ENCODE data around the gene HPSE2.
A peak's percentile ranks its signal among the peaks of the same experiment; 100 is the strongest.
"Not testable (repeated sequence)": the region's sequence is repeated elsewhere in the genome, so short reads cannot be mapped to it uniquely, and the experiment has no call there.

The HPSE2 gene

DNA sequence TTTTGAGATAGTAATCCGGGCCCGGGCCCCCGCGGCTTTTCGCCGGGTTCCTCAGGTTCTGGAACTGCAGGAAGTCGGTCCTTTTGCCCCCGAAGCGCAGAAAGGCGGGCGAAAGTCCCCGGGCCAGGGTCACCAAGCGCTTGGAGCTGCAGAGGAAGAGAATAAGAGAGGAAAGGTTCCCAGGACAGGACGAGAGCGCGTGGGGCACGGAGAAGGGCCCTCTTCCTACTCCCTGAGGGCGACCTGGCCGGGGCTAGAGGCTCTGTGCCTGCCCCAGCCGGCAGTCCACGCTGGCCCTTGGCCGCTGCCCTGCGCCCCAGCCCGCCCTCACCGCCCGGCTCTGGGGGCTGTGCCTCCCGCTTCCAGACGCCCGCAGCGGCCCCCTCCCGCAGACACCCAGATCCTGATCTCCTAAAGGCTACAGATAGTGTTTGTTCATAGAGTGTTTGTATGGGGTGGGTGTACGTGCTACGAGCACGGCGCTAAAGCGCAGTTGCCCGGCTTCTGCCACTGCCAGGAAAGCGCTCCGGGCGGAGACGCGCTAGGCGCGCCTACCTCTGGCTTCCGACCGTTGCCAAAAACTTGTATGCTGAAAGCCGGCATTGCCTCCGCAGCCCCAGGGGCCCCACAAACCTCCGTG is 3.2 kb downstream of the HPSE2 start:
- no peak for DNase-seq (ENCODE audit: low spot score)
- no peak overlapping the region for H3K27ac Mint-ChIP-seq
- peaks cover 14% of the 10 kb centered on the region for H3K4me1 Mint-ChIP-seq (ENCODE audit: low read depth)
- H3K4me3 Mint-ChIP-seq = peak overlapping the region; percentile 46
- H3K27me3 Mint-ChIP-seq (ENCODE audit: low read depth) = peaks cover 86% of the 10 kb centered on the region
- H3K36me3 Mint-ChIP-seq (ENCODE audit: low read depth) = no peaks in the 10 kb centered on the region
- H3K9me3 Mint-ChIP-seq = no peaks in the 10 kb centered on the region

GRCh38 chr10:99224766-99225165 is 10.9 kb downstream of the HPSE2 start:
- no peak overlapping the region for H3K27ac Mint-ChIP-seq
- peaks cover 23% of the 10 kb centered on the region for H3K27me3 Mint-ChIP-seq (ENCODE audit: low read depth)
- no peaks in the 10 kb centered on the region for H3K36me3 Mint-ChIP-seq (ENCODE audit: low read depth)
- no peak overlapping the region for H3K4me3 Mint-ChIP-seq
- no peak for DNase-seq (ENCODE audit: low spot score)
- H3K9me3 Mint-ChIP-seq = no peaks in the 10 kb centered on the region
- no peaks in the 10 kb centered on the region for H3K4me1 Mint-ChIP-seq (ENCODE audit: low read depth)

GRCh38 chr10:99207340-99207739 is 28.3 kb downstream of the HPSE2 start:
- Mint-ChIP-seq H3K36me3 (ENCODE audit: low read depth) (no peaks in the 10 kb centered on the region), H3K4me1 (ENCODE audit: low read depth) (no peaks in the 10 kb centered on the region), H3K27ac (no peak overlapping the region), H3K9me3 (no peaks in the 10 kb centered on the region), H3K4me3 (no peak overlapping the region), H3K27me3 (ENCODE audit: low read depth) (no peaks in the 10 kb centered on the region)
- DNase-seq (ENCODE audit: low spot score) = no peak

DNA sequence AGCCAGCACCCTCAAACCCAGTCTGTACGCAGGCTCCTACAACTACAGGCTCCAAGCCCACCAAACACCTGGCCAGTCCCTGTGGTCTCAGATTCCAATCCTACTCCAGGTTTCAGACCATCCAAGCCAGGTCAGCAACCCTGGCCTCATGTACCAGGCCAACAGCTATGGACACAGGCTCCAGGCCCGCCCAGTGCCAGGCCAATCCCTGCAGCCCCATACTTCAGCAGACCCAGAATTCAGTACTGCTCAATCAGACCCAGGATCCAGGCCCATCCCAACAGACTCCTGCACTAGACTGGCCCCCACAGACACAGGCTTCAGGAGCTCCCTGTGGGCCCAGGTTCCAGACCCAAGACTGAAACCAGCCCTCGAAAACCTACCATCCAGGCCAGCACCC is 32.3 kb downstream of the HPSE2 start:
- H3K4me3 Mint-ChIP-seq = no peak overlapping the region
- H3K9me3 Mint-ChIP-seq = no peaks in the 10 kb centered on the region
- H3K27ac Mint-ChIP-seq = no peak overlapping the region
- H3K36me3 Mint-ChIP-seq (ENCODE audit: low read depth) = no peaks in the 10 kb centered on the region
- H3K4me1 Mint-ChIP-seq (ENCODE audit: low read depth) = no peaks in the 10 kb centered on the region
- no peak for DNase-seq (ENCODE audit: low spot score)
- no peaks in the 10 kb centered on the region for H3K27me3 Mint-ChIP-seq (ENCODE audit: low read depth)

DNA sequence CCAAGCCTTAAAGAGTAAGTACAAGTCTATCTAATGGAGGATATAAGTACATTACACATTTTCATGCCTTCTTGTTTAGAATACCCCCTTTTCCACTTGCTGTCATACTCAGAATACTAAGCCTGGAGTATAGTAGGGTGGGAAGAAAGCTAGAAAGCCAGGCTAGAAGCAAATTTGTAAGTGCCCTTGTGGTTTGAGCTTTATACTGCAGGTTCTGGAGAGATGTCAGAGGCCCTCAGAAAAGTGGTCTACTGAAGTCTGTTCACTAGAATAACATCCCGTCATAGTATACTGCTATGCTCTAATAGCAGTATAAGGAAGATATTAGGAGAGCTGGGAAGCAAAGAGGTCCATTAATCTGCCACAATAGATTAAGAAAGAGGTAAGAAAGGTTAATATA is 62.7 kb downstream of the HPSE2 start:
- no peaks in the 10 kb centered on the region for H3K9me3 Mint-ChIP-seq
- H3K27me3 Mint-ChIP-seq (ENCODE audit: low read depth) = no peaks in the 10 kb centered on the region

DNA sequence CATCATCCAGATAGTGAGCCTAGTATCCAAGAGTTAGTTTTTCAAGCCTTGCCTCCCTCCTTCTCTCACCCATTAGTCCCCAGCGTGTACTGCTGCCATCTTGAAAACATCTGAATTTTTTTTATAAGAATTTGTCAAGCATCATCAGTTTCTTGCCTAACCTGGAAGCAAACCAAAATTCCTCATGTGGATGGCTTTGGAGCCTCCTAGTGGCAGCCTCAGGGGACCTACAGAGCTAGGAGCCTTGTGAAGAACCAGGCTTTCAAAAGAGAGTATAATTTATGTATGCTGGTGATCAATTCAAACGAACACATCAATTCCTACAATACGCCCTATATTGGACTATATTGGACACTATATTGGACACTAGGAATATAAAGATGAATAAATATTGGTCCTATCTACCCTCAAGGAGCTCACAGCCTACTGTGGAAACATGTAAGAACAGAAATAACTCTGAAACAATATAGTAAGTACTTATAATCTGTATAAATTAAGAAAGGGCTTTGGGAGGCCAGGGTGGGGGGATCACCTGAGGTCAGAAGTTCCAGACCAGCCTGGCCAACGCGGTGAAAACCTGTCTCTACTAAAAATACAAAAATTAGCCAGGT is 63.4 kb downstream of the HPSE2 start:
- no peaks in the 10 kb centered on the region for H3K4me1 Mint-ChIP-seq (ENCODE audit: low read depth)
- H3K27me3 Mint-ChIP-seq (ENCODE audit: low read depth) = no peaks in the 10 kb centered on the region
- no peak overlapping the region for H3K27ac Mint-ChIP-seq
- no peak overlapping the region for H3K4me3 Mint-ChIP-seq
- H3K36me3 Mint-ChIP-seq (ENCODE audit: low read depth) = no peaks in the 10 kb centered on the region
- no peaks in the 10 kb centered on the region for H3K9me3 Mint-ChIP-seq
- no peak for DNase-seq (ENCODE audit: low spot score)

More for the DNA sequence above, 62.7 kb downstream of the HPSE2 start:
- Mint-ChIP-seq H3K4me3 (no peak overlapping the region), H3K27ac (no peak overlapping the region), H3K4me1 (ENCODE audit: low read depth) (no peaks in the 10 kb centered on the region), H3K36me3 (ENCODE audit: low read depth) (no peaks in the 10 kb centered on the region)
- DNase-seq (ENCODE audit: low spot score) = no peak

DNA sequence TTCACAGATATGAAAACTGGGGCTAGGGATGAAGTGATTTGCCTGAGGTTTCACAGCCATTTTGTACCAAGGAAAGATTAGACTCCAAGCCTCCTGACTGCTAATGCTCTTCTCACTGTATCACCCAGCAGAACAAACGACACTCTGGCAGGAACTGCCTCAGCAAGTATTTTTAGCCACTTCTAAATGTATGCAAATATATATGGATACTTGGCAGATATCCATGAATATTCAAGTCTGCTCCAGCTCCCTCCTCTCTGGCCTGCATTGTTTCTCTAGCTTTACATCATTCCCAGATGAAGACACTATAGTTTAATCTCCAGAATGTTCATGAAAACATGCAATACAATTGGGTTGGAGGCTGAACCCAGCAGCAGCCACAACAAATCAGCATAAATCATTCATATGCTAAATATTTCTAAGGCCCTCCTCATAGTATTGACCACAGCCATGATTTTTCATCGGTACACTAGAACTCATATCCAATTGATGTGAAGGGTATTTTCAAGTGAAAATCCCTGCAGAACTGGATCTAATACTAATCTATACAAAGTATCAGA is 65.5 kb downstream of the HPSE2 start:
- no peaks in the 10 kb centered on the region for H3K27me3 Mint-ChIP-seq (ENCODE audit: low read depth)
- H3K4me1 Mint-ChIP-seq (ENCODE audit: low read depth) = no peaks in the 10 kb centered on the region
- no peak overlapping the region for H3K4me3 Mint-ChIP-seq
- H3K36me3 Mint-ChIP-seq (ENCODE audit: low read depth) = no peaks in the 10 kb centered on the region
- no peaks in the 10 kb centered on the region for H3K9me3 Mint-ChIP-seq
- no peak overlapping the region for H3K27ac Mint-ChIP-seq
- DNase-seq (ENCODE audit: low spot score) = no peak

DNA sequence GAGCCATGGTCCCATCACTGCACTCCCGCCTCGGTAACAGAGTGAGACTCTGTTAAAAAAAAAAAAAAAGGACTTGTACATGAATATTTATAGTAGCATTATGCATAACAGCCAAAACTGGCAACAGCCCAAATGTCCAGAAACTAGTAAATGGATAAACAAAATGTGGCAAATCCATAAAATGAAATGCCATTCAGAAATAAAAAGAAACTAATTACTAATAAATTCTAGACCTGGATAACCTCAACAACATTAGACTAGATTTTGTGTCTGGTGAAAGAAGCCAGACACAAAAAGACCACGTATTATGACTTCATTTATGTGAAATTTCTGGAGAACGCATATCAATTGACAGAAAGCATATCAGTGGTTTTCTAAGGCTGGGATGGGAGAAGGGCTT is 74.5 kb downstream of the HPSE2 start:
- no peak overlapping the region for H3K27ac Mint-ChIP-seq
- H3K9me3 Mint-ChIP-seq = no peaks in the 10 kb centered on the region
- no peak overlapping the region for H3K4me3 Mint-ChIP-seq
- no peaks in the 10 kb centered on the region for H3K36me3 Mint-ChIP-seq (ENCODE audit: low read depth)
- no peaks in the 10 kb centered on the region for H3K27me3 Mint-ChIP-seq (ENCODE audit: low read depth)
- no peak for DNase-seq (ENCODE audit: low spot score)
- H3K4me1 Mint-ChIP-seq (ENCODE audit: low read depth) = no peaks in the 10 kb centered on the region

GRCh38 chr10:99143651-99144050 is 92.0 kb downstream of the HPSE2 start:
- Mint-ChIP-seq H3K36me3 (ENCODE audit: low read depth) (no peaks in the 10 kb centered on the region), H3K9me3 (no peaks in the 10 kb centered on the region), H3K27me3 (ENCODE audit: low read depth) (no peaks in the 10 kb centered on the region), H3K4me3 (no peak overlapping the region), H3K4me1 (ENCODE audit: low read depth) (no peaks in the 10 kb centered on the region), H3K27ac (no peak overlapping the region)
- DNase-seq (ENCODE audit: low spot score) = no peak

- no peaks in the 10 kb centered on the region for H3K27me3 Mint-ChIP-seq (ENCODE audit: low read depth)
- no peak overlapping the region for H3K27ac Mint-ChIP-seq
- no peaks in the 10 kb centered on the region for H3K9me3 Mint-ChIP-seq
- no peak for DNase-seq (ENCODE audit: low spot score)
- H3K4me3 Mint-ChIP-seq = no peak overlapping the region
- no peaks in the 10 kb centered on the region for H3K4me1 Mint-ChIP-seq (ENCODE audit: low read depth)
- no peaks in the 10 kb centered on the region for H3K36me3 Mint-ChIP-seq (ENCODE audit: low read depth)
Observed at GRCh38 chr10:99143011-99143410, 92.6 kb downstream of the HPSE2 start.

- H3K27me3 Mint-ChIP-seq (ENCODE audit: low read depth); DNase-seq (ENCODE audit: low spot score); H3K9me3 Mint-ChIP-seq; H3K4me1 Mint-ChIP-seq (ENCODE audit: low read depth); H3K27ac Mint-ChIP-seq; H3K36me3 Mint-ChIP-seq (ENCODE audit: low read depth); H3K4me3 Mint-ChIP-seq: not testable (repeated sequence)
Observed at GRCh38 chr10:99132897-99133296, 102.8 kb downstream of the HPSE2 start.

GRCh38 chr10:99125879-99126278 is 109.8 kb downstream of the HPSE2 start:
- no peaks in the 10 kb centered on the region for H3K36me3 Mint-ChIP-seq (ENCODE audit: low read depth)
- H3K4me1 Mint-ChIP-seq (ENCODE audit: low read depth) = no peaks in the 10 kb centered on the region
- no peak overlapping the region for H3K4me3 Mint-ChIP-seq
- H3K9me3 Mint-ChIP-seq = peaks cover 12% of the 10 kb centered on the region
- no peak for DNase-seq (ENCODE audit: low spot score)
- no peaks in the 10 kb centered on the region for H3K27me3 Mint-ChIP-seq (ENCODE audit: low read depth)
- H3K27ac Mint-ChIP-seq = no peak overlapping the region

DNA sequence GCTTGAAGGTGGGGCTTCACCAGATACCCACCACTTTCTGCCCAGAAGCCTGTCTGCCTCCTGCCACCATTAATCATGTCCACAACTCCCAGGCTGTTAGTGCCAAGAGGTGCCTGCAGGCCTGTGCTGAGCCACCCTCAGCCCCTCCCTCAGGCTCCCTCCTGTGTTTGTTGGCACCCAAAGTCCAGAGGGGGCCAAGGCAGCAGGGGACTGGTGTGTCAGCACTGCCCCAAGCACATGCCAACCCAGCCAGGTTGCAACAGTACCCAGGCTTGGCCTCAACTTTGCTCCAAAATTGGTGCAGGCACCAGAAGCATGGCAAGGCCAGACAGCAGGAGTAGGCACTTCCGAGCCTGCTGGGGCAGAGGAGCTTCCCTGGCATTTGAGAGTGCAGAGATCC is 111.3 kb downstream of the HPSE2 start:
- Mint-ChIP-seq H3K9me3 (peaks cover 12% of the 10 kb centered on the region), H3K36me3 (ENCODE audit: low read depth) (no peaks in the 10 kb centered on the region), H3K27ac (no peak overlapping the region), H3K4me3 (no peak overlapping the region), H3K27me3 (ENCODE audit: low read depth) (no peaks in the 10 kb centered on the region), H3K4me1 (ENCODE audit: low read depth) (no peaks in the 10 kb centered on the region)
- no peak for DNase-seq (ENCODE audit: low spot score)

GRCh38 chr10:99123851-99124250 is 111.8 kb downstream of the HPSE2 start:
- Mint-ChIP-seq H3K9me3 (peaks cover 12% of the 10 kb centered on the region), H3K4me3 (no peak overlapping the region), H3K4me1 (ENCODE audit: low read depth) (no peaks in the 10 kb centered on the region), H3K36me3 (ENCODE audit: low read depth) (no peaks in the 10 kb centered on the region), H3K27me3 (ENCODE audit: low read depth) (no peaks in the 10 kb centered on the region), H3K27ac (no peak overlapping the region)
- DNase-seq (ENCODE audit: low spot score) = no peak

DNA sequence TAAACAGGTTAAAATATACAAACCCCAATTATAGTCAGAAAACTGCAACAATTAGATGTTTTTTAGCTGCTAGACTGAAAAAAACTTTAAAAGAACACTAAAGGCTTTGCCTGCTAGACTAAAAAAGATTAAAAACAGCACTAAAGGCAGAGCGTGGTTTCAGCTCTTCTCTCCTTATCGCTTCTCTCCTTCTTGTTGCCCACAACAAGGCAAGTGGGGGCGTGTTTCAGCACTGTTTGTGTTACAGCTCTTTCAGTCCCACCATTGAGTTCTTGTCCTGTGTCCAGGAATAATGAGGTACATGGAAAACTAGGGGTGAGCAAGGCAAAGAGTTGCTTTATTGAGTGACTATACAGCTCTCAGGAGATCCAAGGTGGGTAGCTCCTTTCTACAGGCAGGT is 112.3 kb downstream of the HPSE2 start:
- no peaks in the 10 kb centered on the region for H3K4me1 Mint-ChIP-seq (ENCODE audit: low read depth)
- H3K9me3 Mint-ChIP-seq = peaks cover 12% of the 10 kb centered on the region
- H3K27me3 Mint-ChIP-seq (ENCODE audit: low read depth) = no peaks in the 10 kb centered on the region
- DNase-seq (ENCODE audit: low spot score) = no peak
- no peaks in the 10 kb centered on the region for H3K36me3 Mint-ChIP-seq (ENCODE audit: low read depth)
- H3K27ac Mint-ChIP-seq = no peak overlapping the region
- no peak overlapping the region for H3K4me3 Mint-ChIP-seq
